K562 (cell line): ENCODE data around the gene C2orf72. TPM values are rescaled to one million over a fixed set of nuclear protein-coding genes. Genes with fewer than 3 reads are reported as not detected.

ENCODE experiments used
- NR1H2 ChIP-seq: sonication (generic); formaldehyde crosslinking; IDR thresholded peaks from 2 replicates; pipeline ENCODE4 v1.4.0; 2020; ENCODE audit warnings: mild to moderate bottlenecking, missing genetic modification reagents
- SMAD2 ChIP-seq: fragments of 150-350 bp; IDR thresholded peaks from 2 replicates; pipeline ENCODE4 v1.6.1; 2014; ENCODE audit warnings: low read depth, mild to moderate bottlenecking, low read length
- SMAD3 ChIP-seq: fragments of 450-650 bp; formaldehyde crosslinking; conservative IDR thresholded peaks from 2 replicates; pipeline ENCODE4 v1.4.0; 2020; ENCODE audit warnings: mild to moderate bottlenecking
- ZBTB7A ChIP-seq: IDR thresholded peaks from 2 replicates; pipeline ENCODE4 v1.6.1; 2011; ENCODE audit warnings: low read depth, mild to moderate bottlenecking, low read length, moderate library complexity, borderline replicate concordance; ENCODE audit not compliant: control insufficient read depth
- polyA plus RNA-seq, 8 experiments: library from polyadenylated mRNA; depleted of rRNA in 4 of 8; stranded (reverse) in 5 of 8; unstranded in 3 of 8; fragments of >200 nt; fragmentation: Nextera tagmentation in 2 of 8; fragmentation: Illumina TruSeq in 1 of 8; extraction: Ambion mirVana in 2 of 8; extraction: Trizol in 1 of 8; gene quantifications; 2 replicates each; pipeline versions ENCODE4 v1.2.1 to v1.2.3, GENCODE V29; 2011 to 2014; ENCODE audit warnings: inconsistent platforms in 1 of 8, missing spikeins in 1 of 8
- total RNA-seq, 7 experiments: library from RNA; depleted of rRNA in 6 of 7; stranded (reverse); fragments of >200 nt in 6 of 7; fragmentation: Illumina TruSeq in 2 of 7; extraction: Trizol in 2 of 7; gene quantifications; 2 replicates each; pipeline versions ENCODE4 v1.2.1 to v1.2.3, GENCODE V29; 2011 to 2021; ENCODE audit warnings: low replicate concordance in 1 of 7
- TF ChIP-seq, protein P1 (sequence below), 2 experiments: fragments of 150-350 bp in 1 of 2; IDR thresholded peaks; 2 replicates each; pipeline ENCODE4 v1.6.1; 2012 to 2016; ENCODE audit warnings: low read depth in 2 of 2, low read length in 2 of 2, mild to moderate bottlenecking in 1 of 2, moderate library complexity in 1 of 2
- TF ChIP-seq, protein P2 (sequence below): fragments of 200-800 bp; sonication (Bioruptor generic); IDR thresholded peaks from 2 replicates; pipeline ENCODE4 v1.6.1; 2017; ENCODE audit warnings: missing genetic modification characterization, missing compliant biosample characterization

The C2orf72 gene
- total and polyA plus RNA-seq, 9 of the 15 experiments (the other 6 are each of a cell fraction or from before 2014, with no cell fraction given): 0.08 to 0.18 (median 0.11) TPM; not detected in 6

DNA sequence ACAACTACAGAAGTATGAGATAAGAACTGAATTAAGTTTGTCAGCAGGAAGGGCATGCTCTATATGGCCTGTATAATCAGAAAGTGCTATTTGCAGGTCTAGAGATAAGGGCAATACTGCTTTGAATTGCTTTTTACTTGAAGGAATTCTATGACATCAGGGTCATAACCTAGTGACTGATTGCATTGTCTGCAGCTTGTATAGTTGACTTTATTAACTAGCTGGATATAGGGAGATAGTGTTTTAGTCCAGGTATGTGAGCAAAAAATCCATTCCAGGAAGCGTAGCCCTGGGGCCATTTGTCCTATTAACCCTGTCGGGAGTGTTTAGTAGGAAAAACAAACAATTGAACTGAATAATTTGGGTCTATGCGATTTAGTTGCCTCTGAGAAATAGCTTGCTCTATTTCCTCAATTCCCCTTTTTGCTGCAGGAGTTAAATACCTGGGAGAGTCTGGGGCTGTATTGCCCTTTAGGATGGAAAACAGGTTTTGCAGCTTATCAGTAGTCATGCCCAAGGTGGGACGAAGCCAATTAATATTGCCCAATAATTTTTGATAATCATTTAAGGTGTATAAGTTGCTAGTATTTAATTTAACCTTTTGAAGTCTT, 57.5 kb downstream of the C2orf72 start (continued):
- TF ChIP-seq, protein P1, sequence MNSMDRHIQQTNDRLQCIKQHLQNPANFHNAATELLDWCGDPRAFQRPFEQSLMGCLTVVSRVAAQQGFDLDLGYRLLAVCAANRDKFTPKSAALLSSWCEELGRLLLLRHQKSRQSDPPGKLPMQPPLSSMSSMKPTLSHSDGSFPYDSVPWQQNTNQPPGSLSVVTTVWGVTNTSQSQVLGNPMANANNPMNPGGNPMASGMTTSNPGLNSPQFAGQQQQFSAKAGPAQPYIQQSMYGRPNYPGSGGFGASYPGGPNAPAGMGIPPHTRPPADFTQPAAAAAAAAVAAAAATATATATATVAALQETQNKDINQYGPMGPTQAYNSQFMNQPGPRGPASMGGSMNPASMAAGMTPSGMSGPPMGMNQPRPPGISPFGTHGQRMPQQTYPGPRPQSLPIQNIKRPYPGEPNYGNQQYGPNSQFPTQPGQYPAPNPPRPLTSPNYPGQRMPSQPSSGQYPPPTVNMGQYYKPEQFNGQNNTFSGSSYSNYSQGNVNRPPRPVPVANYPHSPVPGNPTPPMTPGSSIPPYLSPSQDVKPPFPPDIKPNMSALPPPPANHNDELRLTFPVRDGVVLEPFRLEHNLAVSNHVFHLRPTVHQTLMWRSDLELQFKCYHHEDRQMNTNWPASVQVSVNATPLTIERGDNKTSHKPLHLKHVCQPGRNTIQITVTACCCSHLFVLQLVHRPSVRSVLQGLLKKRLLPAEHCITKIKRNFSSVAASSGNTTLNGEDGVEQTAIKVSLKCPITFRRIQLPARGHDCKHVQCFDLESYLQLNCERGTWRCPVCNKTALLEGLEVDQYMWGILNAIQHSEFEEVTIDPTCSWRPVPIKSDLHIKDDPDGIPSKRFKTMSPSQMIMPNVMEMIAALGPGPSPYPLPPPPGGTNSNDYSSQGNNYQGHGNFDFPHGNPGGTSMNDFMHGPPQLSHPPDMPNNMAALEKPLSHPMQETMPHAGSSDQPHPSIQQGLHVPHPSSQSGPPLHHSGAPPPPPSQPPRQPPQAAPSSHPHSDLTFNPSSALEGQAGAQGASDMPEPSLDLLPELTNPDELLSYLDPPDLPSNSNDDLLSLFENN (IDR thresholded peaks at IDR 0.05; ENCODE audit: low read depth in 2 of 2, low read length in 2 of 2): no peak
- TF ChIP-seq, protein P2, sequence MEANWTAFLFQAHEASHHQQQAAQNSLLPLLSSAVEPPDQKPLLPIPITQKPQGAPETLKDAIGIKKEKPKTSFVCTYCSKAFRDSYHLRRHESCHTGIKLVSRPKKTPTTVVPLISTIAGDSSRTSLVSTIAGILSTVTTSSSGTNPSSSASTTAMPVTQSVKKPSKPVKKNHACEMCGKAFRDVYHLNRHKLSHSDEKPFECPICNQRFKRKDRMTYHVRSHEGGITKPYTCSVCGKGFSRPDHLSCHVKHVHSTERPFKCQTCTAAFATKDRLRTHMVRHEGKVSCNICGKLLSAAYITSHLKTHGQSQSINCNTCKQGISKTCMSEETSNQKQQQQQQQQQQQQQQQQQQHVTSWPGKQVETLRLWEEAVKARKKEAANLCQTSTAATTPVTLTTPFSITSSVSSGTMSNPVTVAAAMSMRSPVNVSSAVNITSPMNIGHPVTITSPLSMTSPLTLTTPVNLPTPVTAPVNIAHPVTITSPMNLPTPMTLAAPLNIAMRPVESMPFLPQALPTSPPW (CRISPR knock-in tag): no peak
- TF ChIP-seq SMAD3 (no peak), NR1H2 (CRISPR knock-in tag) (no peak), ZBTB7A (no peak), SMAD2 (no peak)

Other genes with a start within 250 kb of the C2orf72 start
- 21.5 and 30.9 TPM in 2 replicates for gene ITM2C, start 172.6 kb upstream of the C2orf72 start, total RNA-seq (2014; rRNA removed)
- gene ITM2C, start 172.6 kb upstream of the C2orf72 start, total RNA-seq (2014; rRNA removed; fragmentation: Illumina TruSeq; extraction: Trizol): 14.3 and 15.4 TPM in 2 replicates
- gene ITM2C, start 172.6 kb upstream of the C2orf72 start, total RNA-seq (2015; rRNA removed; fragmentation: Illumina TruSeq; extraction: Trizol): 19.7 and 20.8 TPM in 2 replicates
- 24.1 and 26.0 TPM in 2 replicates for gene ITM2C, start 172.6 kb upstream of the C2orf72 start, total RNA-seq (2021)
- 58.8 and 64.7 TPM in 2 replicates for gene ITM2C, start 172.6 kb upstream of the C2orf72 start, polyA plus RNA-seq (2011; rRNA removed)
- 37.5 and 38.3 TPM in 2 replicates for gene ITM2C, start 172.6 kb upstream of the C2orf72 start, polyA plus RNA-seq (2014; fragmentation: Illumina TruSeq; extraction: Trizol)
- gene ITM2C, start 172.6 kb upstream of the C2orf72 start, polyA plus RNA-seq (2014; fragmentation: Nextera tagmentation; extraction: Ambion mirVana): 1 to 10 TPM in 1 of 2 experiments, under 1 TPM in 1; 0.49 to 1.4 TPM
- 27.1 and 37.1 TPM in 2 replicates for gene ITM2C, start 172.6 kb upstream of the C2orf72 start, polyA plus RNA-seq (2014; rRNA removed)
- 0.08 and 0.18 TPM in 2 replicates for gene GPR55, start 112.3 kb upstream of the C2orf72 start, total RNA-seq (2014; rRNA removed)
- 0.11 and 0.16 TPM in 2 replicates for gene GPR55, start 112.3 kb upstream of the C2orf72 start, total RNA-seq (2014; rRNA removed; fragmentation: Illumina TruSeq; extraction: Trizol)
- 0.34 and 0.36 TPM in 2 replicates for gene GPR55, start 112.3 kb upstream of the C2orf72 start, total RNA-seq (2015; rRNA removed; fragmentation: Illumina TruSeq; extraction: Trizol)
- gene GPR55, start 112.3 kb upstream of the C2orf72 start, total RNA-seq (2021): 0.07 and 0.18 TPM in 2 replicates
- 0.32 and 0.49 TPM in 2 replicates for gene GPR55, start 112.3 kb upstream of the C2orf72 start, polyA plus RNA-seq (2011; rRNA removed)
- gene GPR55, start 112.3 kb upstream of the C2orf72 start, polyA plus RNA-seq (2014; fragmentation: Illumina TruSeq; extraction: Trizol): 0.16 and 0.19 TPM in 2 replicates
- under 1 TPM; 0.27 to 0.34 TPM for gene GPR55, start 112.3 kb upstream of the C2orf72 start, polyA plus RNA-seq (2014; fragmentation: Nextera tagmentation; extraction: Ambion mirVana)
- 0.36 and 0.73 TPM in 2 replicates for gene GPR55, start 112.3 kb upstream of the C2orf72 start, polyA plus RNA-seq (2014; rRNA removed)
- not detected in 2 replicates for gene SPATA3, start 41.4 kb upstream of the C2orf72 start, total RNA-seq (2014; rRNA removed)
- gene SPATA3, start 41.4 kb upstream of the C2orf72 start, total RNA-seq (2014; rRNA removed; fragmentation: Illumina TruSeq; extraction: Trizol): not detected in 2 replicates
- not detected in 2 replicates for gene SPATA3, start 41.4 kb upstream of the C2orf72 start, total RNA-seq (2015; rRNA removed; fragmentation: Illumina TruSeq; extraction: Trizol)
- not detected in 2 replicates for gene SPATA3, start 41.4 kb upstream of the C2orf72 start, total RNA-seq (2021)
- not detected in 2 replicates for gene SPATA3, start 41.4 kb upstream of the C2orf72 start, polyA plus RNA-seq (2011; rRNA removed)
- not detected in 2 replicates for gene SPATA3, start 41.4 kb upstream of the C2orf72 start, polyA plus RNA-seq (2014; fragmentation: Illumina TruSeq; extraction: Trizol)
- not detected for gene SPATA3, start 41.4 kb upstream of the C2orf72 start, polyA plus RNA-seq (2014; fragmentation: Nextera tagmentation; extraction: Ambion mirVana)
- gene SPATA3, start 41.4 kb upstream of the C2orf72 start, polyA plus RNA-seq (2014; rRNA removed): not detected in 2 replicates
- 100 TPM in 2 replicates for gene PSMD1, start 19.3 kb downstream of the C2orf72 start, total RNA-seq (2014; rRNA removed)
- gene PSMD1, start 19.3 kb downstream of the C2orf72 start, total RNA-seq (2014; rRNA removed; fragmentation: Illumina TruSeq; extraction: Trizol): 158 and 179 TPM in 2 replicates
- 140 and 150 TPM in 2 replicates for gene PSMD1, start 19.3 kb downstream of the C2orf72 start, total RNA-seq (2015; rRNA removed; fragmentation: Illumina TruSeq; extraction: Trizol)
- gene PSMD1, start 19.3 kb downstream of the C2orf72 start, total RNA-seq (2021): 127 and 130 TPM in 2 replicates
- 206 and 257 TPM in 2 replicates for gene PSMD1, start 19.3 kb downstream of the C2orf72 start, polyA plus RNA-seq (2011; rRNA removed)
- gene PSMD1, start 19.3 kb downstream of the C2orf72 start, polyA plus RNA-seq (2014; fragmentation: Illumina TruSeq; extraction: Trizol): 177 and 236 TPM in 2 replicates
- 100 to 1,000 TPM; 117 to 147 TPM for gene PSMD1, start 19.3 kb downstream of the C2orf72 start, polyA plus RNA-seq (2014; fragmentation: Nextera tagmentation; extraction: Ambion mirVana)
- gene PSMD1, start 19.3 kb downstream of the C2orf72 start, polyA plus RNA-seq (2014; rRNA removed): 103 and 105 TPM in 2 replicates
- not detected in 2 replicates for gene HTR2B, start 87.5 kb downstream of the C2orf72 start, total RNA-seq (2014; rRNA removed)
- gene HTR2B, start 87.5 kb downstream of the C2orf72 start, total RNA-seq (2014; rRNA removed; fragmentation: Illumina TruSeq; extraction: Trizol): not detected in 2 replicates
- gene HTR2B, start 87.5 kb downstream of the C2orf72 start, total RNA-seq (2015; rRNA removed; fragmentation: Illumina TruSeq; extraction: Trizol): not detected in 2 replicates
- gene HTR2B, start 87.5 kb downstream of the C2orf72 start, total RNA-seq (2021): not detected in 2 replicates
- not detected in 2 replicates for gene HTR2B, start 87.5 kb downstream of the C2orf72 start, polyA plus RNA-seq (2011; rRNA removed)
- gene HTR2B, start 87.5 kb downstream of the C2orf72 start, polyA plus RNA-seq (2014; fragmentation: Illumina TruSeq; extraction: Trizol): not detected in 2 replicates
- not detected for gene HTR2B, start 87.5 kb downstream of the C2orf72 start, polyA plus RNA-seq (2014; fragmentation: Nextera tagmentation; extraction: Ambion mirVana)
- not detected in 2 replicates for gene HTR2B, start 87.5 kb downstream of the C2orf72 start, polyA plus RNA-seq (2014; rRNA removed)
- gene ARMC9, start 161.1 kb downstream of the C2orf72 start, total RNA-seq (2014; rRNA removed): 0.41 and 1.4 TPM in 2 replicates
- gene ARMC9, start 161.1 kb downstream of the C2orf72 start, total RNA-seq (2014; rRNA removed; fragmentation: Illumina TruSeq; extraction: Trizol): 0.36 and 1.1 TPM in 2 replicates
- gene ARMC9, start 161.1 kb downstream of the C2orf72 start, total RNA-seq (2015; rRNA removed; fragmentation: Illumina TruSeq; extraction: Trizol): 0.72 and 0.94 TPM in 2 replicates
- 1.0 and 1.1 TPM in 2 replicates for gene ARMC9, start 161.1 kb downstream of the C2orf72 start, total RNA-seq (2021)
- gene ARMC9, start 161.1 kb downstream of the C2orf72 start, polyA plus RNA-seq (2011; rRNA removed): 2.0 and 2.3 TPM in 2 replicates
- 1.2 and 1.3 TPM in 2 replicates for gene ARMC9, start 161.1 kb downstream of the C2orf72 start, polyA plus RNA-seq (2014; fragmentation: Illumina TruSeq; extraction: Trizol)
- 1 to 10 TPM in 1 of 2 experiments, under 1 TPM in 1; 0.71 to 1.5 TPM for gene ARMC9, start 161.1 kb downstream of the C2orf72 start, polyA plus RNA-seq (2014; fragmentation: Nextera tagmentation; extraction: Ambion mirVana)
- 1.2 and 1.5 TPM in 2 replicates for gene ARMC9, start 161.1 kb downstream of the C2orf72 start, polyA plus RNA-seq (2014; rRNA removed)